GM18873 (cell line): ENCODE results near the gene NEK4.

Experiments
- ATAC-seq: cut with Tn5 transposase; IDR thresholded peaks from one replicate; pipeline ENCODE4 v1.9.1; 2021; ENCODE audit warnings: mild to moderate bottlenecking, moderate library complexity, moderate number of reproducible peaks; ENCODE audit not compliant: unreplicated experiment, low FRiP score

Gene NEK4

DNA sequence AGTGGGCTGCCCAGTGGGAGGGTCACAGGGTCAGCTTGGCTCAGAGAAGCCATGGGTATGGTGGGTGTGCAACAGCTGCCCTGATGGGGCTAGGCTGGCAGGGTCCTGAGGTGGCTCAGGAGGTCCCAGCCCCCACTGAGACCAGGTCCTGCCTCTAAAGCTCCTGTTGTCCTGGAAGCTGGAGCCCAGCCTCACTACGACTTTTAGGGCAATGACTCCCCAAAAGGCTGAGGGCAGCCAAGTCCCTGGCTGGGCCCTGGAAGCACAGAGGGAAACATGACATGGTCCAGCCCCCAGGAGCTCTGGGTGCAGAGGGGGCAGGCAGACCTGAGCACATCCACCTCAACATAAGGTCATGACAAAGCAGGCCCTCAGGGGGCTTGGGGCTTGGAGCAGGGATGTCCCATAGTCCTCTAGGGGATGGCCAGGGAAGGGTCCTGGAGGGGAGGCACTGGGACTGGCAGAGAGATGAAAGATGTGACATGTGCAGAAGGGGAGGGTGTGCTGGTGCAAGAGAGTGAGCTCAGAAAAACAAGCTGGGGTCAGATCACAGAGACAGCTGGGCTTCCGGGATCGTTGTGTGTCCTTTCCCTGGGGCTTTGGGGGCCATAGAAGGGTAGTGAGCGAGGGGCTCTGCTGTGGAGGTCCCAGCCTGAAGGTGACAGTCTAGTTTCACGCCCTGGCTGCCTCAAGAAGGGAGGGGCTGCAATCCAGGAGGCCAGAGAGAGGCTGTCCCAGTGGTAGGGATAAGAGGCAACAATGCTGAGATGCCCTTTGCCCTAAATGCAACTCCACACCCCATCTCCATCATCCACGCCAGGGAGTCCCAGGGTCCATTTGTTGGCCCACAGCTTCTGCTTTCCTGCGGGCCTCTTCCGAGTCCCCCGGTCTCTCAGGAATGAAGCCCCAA lies 23.2 kb upstream of the NEK4 start:
- no peak for ATAC-seq

DNA sequence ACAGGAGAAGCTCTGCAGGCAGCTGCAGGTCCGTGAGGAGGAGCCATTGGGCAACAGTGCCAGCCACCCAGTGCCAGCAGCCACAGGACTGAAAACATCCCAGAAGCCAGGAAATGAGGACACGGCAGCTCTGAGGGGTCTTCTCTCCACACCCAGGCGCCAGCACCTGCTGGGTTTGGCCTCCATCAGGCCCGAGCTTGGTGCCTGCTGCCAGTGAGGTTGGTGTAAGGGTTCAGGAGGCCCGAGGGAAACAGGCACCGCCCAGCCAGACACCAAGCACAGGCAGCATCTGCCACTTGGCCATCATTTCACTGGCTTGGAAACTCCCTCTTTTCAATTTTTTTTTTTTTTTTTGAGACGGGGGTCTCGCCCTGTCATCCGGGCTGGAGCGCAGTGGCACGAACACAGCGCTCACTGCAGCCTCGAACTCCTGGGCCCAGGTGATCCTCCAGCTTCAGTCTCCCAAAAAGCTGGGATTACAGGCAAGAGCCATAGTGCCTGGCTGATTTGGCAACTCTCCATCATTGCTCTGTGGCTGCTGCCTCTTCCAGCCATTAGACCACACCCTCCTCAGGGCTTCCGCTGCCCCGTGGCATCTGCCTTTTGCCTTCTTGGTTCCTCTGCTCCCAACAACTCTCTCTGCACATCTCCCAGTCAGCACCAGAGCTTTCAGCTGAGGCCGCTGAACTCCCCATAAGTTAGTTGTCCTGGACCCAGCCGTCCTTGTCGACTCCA lies 22.4 kb upstream of the NEK4 start:
- no peak for ATAC-seq

DNA sequence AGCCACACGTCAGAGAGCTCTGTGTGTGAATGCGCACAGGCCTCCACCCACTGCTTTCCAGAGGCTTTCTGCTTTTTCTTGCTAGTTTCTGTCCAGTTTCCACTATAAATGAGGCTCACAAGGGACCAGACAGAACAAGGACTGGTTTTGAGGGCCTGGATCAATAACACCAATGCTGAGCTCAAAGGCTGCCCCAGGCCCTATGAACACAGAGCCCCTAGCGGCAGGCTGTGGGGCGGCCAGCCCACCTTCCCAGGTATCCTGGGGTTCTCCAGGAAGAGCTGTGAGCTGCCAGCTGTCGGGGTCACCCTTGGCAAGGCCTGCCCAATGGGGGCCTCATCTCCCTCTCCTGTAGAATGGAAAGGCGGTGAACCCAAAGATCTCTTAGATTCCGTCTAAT lies 21.7 kb upstream of the NEK4 start:
- no peak for ATAC-seq

GRCh38 chr3:52791928-52792327 lies 21.2 kb upstream of the NEK4 start:
- no peak for ATAC-seq

DNA sequence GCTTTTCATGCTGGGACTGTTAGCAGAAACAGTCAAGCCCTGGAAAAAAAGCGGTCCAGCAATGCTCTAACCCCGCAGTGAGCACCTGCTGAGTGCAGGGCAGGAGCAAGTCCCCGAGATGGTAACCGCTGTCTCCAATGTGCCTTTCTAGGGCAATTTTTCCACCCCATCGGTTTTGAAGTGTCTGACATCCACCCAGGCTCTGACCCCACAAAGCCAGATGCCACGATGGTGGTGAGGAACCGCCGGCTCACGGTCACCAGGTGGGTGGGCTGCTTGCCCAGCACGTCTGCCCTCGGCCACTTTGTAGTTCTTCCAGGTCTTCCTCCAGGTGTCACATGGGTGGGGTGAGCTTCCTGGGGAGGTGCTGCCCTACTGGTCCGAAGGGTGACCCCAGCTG lies 20.6 kb upstream of the NEK4 start:
- ATAC-seq, result no peak

- ATAC-seq, result no peak
Observed at GRCh38 chr3:52790741-52791140, 20.0 kb upstream of the NEK4 start.

DNA sequence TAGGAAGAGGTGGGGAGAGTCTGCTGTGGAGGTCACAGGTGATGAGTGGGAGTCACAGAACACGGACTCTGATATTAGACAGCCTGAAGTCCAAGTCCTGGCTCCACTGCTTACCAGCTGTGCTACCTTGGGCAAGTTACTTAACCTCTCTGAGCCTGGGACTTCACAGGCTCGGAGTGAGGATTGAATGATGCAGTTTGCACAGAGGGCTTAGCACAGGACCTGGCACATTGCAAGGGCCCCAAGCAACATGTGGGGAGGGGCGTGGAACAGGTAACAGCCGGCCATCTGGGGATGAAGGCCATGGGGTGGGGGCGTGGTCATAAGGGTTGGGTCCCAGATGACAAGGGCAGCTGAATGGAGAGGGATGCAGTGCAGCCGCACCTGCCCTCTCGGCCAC lies 19.6 kb upstream of the NEK4 start:
- no peak for ATAC-seq

DNA sequence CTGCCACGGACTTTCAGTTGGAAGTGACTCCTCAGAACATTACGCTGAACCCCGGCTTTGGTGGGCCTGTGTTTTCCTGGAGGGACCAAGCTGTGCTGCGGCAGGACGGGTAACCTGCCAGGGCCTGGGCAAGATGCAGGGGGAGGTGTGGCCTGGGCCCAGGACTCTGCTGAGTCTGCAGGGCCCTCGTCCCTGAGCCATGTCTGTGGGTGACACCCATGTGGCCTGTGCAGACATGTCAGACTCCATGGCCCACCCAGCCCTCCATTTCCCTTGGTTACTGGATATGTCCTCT lies 19.0 kb upstream of the NEK4 start:
- ATAC-seq, result no peak

DNA sequence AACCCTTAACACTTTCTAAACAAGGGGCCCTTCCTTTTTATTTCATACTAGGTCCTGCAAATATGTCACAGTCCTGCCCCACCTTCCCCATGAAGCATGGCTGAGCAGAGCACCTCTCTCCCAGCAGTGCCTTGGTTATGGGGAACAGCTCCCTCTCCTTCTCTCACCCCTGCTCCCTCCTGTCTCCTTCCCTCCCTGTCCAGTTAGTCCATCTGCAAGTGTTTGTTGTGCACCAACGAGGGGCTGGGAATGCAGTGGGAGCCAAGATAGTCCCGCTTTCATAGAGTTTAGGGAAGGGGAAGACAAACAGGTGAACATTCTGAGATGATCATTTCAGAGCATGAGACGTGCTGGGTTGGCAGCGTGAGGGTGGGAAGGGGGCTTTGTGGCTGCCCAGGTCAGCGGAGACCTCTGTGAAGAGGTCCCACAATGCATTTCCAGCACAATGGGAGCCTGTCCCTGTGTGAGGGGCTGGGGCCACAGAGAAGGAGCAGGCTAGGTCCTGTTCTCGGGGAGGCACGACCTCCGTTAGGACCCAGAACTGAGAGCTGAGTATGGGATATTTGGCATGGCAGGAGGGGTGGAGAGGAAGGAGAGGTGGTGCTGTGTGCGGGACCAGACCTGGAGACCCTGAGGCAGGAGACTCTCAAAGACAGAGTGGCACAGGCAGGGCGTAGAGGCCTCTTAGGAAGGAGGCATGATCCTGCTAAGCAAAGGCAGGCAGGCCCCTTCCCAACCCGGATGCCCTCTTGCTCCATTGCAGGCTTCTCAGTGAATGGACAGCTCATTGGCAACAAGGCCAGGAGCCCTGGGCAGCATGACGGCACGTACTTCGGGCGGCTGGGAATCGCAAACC lies 18.4 kb upstream of the NEK4 start:
- ATAC-seq, result no peak

DNA sequence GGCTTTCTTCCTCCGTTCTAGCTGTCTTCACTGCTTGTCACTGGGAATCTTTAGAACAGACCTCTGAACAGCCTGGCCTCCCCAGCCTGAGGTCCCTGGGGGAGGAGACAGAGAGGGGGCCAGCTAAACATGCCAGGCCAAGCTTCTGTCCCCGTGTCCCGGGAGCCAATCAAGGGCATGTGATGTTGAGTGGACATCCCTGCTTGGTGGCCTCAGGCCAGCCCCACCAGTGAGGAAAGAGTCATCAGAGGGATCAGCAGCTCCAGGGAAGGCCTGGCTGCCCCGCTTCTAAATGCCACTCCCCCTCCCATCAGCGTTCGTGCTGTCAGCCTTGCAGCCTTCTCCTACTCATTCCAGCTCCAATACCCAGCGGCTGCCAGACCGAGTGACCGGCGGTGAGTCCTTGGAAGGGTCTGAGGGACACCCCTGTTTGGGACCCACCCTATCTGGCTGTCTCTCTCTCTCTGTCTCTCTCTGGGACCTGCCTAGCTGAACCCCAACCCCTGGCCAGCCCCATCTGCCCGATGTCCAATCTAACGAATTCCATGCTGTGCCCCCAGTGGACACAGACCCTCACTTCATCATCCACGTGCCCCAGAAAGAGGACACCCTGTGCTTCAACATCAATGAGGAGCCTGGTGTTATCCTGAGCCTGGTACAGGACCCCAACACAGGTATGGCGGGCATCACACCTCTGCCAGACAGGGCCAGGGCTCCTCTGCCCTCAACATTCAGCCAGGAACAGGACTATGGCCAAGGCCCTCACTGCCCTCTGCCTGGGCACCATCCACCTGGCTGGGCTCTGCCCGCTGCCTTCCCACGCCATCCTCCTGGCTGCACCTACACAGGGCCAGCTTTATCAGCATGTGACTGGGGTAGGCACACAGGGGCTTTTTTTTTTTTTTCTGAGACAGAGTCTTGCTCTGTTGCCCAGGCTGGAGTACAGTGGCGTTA lies 17.2 kb upstream of the NEK4 start:
- ATAC-seq, result no peak

DNA sequence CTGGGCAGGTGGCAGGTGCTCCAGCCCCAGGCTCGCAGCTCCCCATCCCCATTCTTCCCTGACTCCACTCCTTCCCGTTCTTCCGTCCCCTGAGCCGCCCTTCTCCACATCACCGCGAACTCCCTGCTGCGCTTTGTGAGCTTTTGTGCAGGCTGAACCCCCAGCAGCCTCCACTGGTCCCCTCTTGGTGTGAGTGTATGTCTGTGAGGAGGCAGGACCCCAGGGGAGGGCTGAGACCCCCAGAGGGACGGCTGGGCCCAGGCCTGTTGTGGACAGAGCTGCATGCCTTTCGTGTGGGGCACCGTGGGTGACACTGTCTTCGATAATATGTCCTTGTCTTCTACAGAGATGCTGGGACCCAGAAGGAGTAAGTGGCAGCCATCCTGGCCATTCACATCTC lies 16.5 kb upstream of the NEK4 start:
- ATAC-seq, result no peak

GRCh38 chr3:52786330-52787215 lies 15.8 kb upstream of the NEK4 start:
- ATAC-seq, result no peak

GRCh38 chr3:52784931-52785590 lies 14.3 kb upstream of the NEK4 start:
- ATAC-seq, result no peak

DNA sequence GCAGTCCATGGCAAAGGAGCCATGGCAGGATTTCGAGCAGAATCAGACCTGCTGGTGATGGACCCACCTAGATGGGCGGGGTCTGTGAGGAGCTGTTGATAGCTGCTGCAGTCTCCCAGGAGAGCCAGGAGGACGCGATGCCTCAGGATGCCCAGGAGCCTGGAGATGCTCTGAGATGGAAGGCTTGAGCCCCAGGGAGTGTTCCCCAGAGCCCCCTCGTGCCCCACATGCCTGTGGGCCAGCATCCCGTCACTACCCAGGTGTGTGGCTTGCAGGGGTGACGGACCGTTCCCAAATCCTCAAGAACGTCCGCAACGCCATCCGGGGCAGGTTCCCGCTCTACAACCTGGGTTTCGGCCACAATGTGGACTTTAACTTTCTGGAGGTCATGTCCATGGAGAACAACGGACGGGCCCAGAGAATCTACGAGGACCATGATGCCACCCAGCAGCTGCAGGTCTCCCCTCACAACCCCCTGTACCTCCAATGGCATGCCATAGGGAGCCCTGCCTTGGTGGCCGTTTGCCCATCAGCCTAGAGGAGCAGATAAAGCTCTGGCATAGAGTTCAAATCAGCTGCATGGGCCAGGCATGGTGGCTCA lies 13.4 kb upstream of the NEK4 start:
- ATAC-seq, result no peak

GRCh38 chr3:52783211-52783555 lies 12.4 kb upstream of the NEK4 start:
- no peak for ATAC-seq

DNA sequence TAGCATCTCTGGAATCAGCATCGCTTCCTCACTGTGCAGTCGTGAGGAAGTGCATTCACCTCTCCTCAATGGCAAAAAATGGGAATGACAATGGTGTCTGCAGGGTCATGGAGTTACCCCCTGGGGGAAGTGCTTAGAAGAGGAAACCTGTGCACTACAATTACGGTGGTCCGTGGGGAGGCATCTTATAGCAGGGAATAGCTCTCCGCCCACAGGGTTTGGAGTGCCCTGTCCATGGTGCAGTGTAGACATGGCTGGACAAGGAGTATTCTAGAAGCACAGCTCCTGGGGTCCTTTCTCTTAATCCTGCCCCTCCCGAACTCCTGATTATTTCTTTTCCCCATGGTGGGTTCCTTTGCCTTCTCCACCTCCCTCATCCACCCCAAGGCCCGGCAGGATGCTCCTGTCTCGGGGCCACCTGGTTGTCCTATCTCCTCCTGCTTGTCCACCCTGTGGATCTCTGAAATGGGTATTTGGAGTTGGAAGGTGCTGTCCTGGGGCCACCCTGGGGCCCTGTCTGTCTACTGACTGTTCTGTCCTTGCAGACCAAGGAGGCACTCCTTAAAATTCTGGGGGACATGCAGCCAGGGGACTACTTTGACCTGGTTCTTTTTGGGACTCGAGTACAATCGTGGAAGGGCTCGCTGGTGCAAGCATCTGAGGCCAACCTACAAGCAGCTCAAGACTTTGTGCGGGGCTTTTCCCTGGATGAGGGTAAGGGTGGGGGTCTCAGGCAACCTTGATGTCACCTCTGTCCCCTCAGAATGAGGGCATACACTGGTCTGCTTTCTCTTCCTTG lies 11.9 kb upstream of the NEK4 start:
- no peak for ATAC-seq

DNA sequence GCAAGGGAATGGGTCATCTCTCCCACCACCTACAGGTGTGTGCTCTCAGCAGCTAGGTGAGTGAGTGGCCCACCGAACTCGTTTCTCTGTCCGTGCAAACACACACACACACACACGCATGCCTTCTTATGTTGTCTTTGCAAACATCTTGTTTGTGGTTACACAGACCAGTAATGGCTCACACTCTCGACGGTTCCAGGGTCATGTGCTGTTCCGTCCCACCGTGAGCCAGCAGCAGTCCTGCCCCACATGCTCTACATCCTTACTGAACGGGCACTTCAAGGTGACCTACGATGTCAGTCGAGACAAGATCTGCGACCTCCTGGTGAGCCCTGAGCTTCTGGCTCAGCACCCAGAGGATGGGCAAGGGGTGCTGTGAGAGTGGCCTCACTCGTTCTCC lies 11.0 kb upstream of the NEK4 start:
- ATAC-seq, result no peak
